HEK293 (cell line): ENCODE results near the gene PCSK2.

Experiments
- BCL11B ChIP-seq: fragments of 450-650 bp; formaldehyde crosslinking; IDR thresholded peaks from 2 replicates; pipeline ENCODE4 v1.5.1; 2016; ENCODE audit warnings: low read depth, missing biosample characterization, missing genetic modification characterization
- EGR2 ChIP-seq: fragments of 450-650 bp; formaldehyde crosslinking; IDR thresholded peaks from 2 replicates; pipeline ENCODE4 v1.5.1; 2016; ENCODE audit warnings: low read depth, missing biosample characterization, missing genetic modification characterization
- GLI2 ChIP-seq: fragments of 450-650 bp; formaldehyde crosslinking; IDR thresholded peaks from 2 replicates; pipeline ENCODE4; 2017; ENCODE audit warnings: missing biosample characterization, missing genetic modification characterization, low read depth, borderline replicate concordance
- GLI4 ChIP-seq: fragments of 450-650 bp; formaldehyde crosslinking; IDR thresholded peaks from 2 replicates; pipeline ENCODE4 v1.5.1; 2016; ENCODE audit warnings: missing biosample characterization, missing genetic modification characterization
- PRDM1 ChIP-seq: fragments of 450-650 bp; formaldehyde crosslinking; IDR thresholded peaks from 2 replicates; pipeline ENCODE4; 2016; ENCODE audit warnings: missing biosample characterization, missing genetic modification characterization
- PRDM4 ChIP-seq: fragments of 450-650 bp; formaldehyde crosslinking; IDR thresholded peaks from 2 replicates; pipeline ENCODE4 v1.5.1; 2017; ENCODE audit warnings: missing biosample characterization, missing genetic modification characterization
- SP3 ChIP-seq: fragments of 450-650 bp; formaldehyde crosslinking; IDR thresholded peaks from 2 replicates; pipeline ENCODE4 v1.5.1; 2016; ENCODE audit warnings: missing biosample characterization, missing genetic modification characterization
- TCF7L2 ChIP-seq: IDR thresholded peaks from 2 replicates; pipeline ENCODE4 v1.6.1; 2011; ENCODE audit warnings: low read depth, mild to moderate bottlenecking, inconsistent platforms, low read length, moderate library complexity, borderline replicate concordance
- TRIM28 ChIP-seq: IDR thresholded peaks from 2 replicates; pipeline ENCODE4 v1.6.1; 2011; ENCODE audit warnings: low read length, control low read depth, borderline replicate concordance
- ZBTB11 ChIP-seq: fragments of 450-650 bp; formaldehyde crosslinking; conservative IDR thresholded peaks from 2 replicates; pipeline ENCODE4 v1.5.1; 2016; ENCODE audit warnings: low read depth, missing biosample characterization, missing genetic modification characterization
- ZBTB49 ChIP-seq: fragments of 450-650 bp; formaldehyde crosslinking; IDR thresholded peaks from 2 replicates; pipeline ENCODE4 v1.5.1; 2016; ENCODE audit warnings: missing biosample characterization, missing genetic modification characterization, low read depth
- ZBTB6 ChIP-seq: fragments of 450-650 bp; formaldehyde crosslinking; IDR thresholded peaks from 2 replicates; pipeline ENCODE4 v1.5.1; 2017; ENCODE audit warnings: missing biosample characterization, missing genetic modification characterization
- ZNF155 ChIP-seq: fragments of 450-650 bp; formaldehyde crosslinking; IDR thresholded peaks from 2 replicates; pipeline ENCODE4 v1.5.1; 2016; ENCODE audit warnings: missing biosample characterization, missing genetic modification characterization
- ZNF19 ChIP-seq: fragments of 450-650 bp; formaldehyde crosslinking; IDR thresholded peaks from 2 replicates; pipeline ENCODE4; 2016; ENCODE audit warnings: missing biosample characterization, missing genetic modification characterization, low read depth
- ZNF214 ChIP-seq: fragments of 450-650 bp; formaldehyde crosslinking; IDR thresholded peaks from 2 replicates; pipeline ENCODE4 v1.5.1; 2017; ENCODE audit warnings: missing biosample characterization, mild to moderate bottlenecking, missing genetic modification characterization, borderline replicate concordance
- ZNF335 ChIP-seq: fragments of 450-650 bp; formaldehyde crosslinking; conservative IDR thresholded peaks from 2 replicates; pipeline ENCODE4 v1.5.1; 2016; ENCODE audit warnings: missing biosample characterization, missing genetic modification characterization
- ZNF354C ChIP-seq: fragments of 450-650 bp; formaldehyde crosslinking; IDR thresholded peaks from 2 replicates; pipeline ENCODE4 v1.5.1; 2016; ENCODE audit warnings: missing biosample characterization, missing genetic modification characterization, low read depth, borderline replicate concordance
- ZNF416 ChIP-seq: fragments of 450-650 bp; formaldehyde crosslinking; IDR thresholded peaks from 2 replicates; pipeline ENCODE4 v1.5.1; 2016; ENCODE audit warnings: missing biosample characterization, missing genetic modification characterization
- ZNF433 ChIP-seq: fragments of 450-650 bp; formaldehyde crosslinking; IDR thresholded peaks from 2 replicates; pipeline ENCODE4 v1.5.1; 2016; ENCODE audit warnings: missing biosample characterization, missing genetic modification characterization, low read depth
- ZNF488 ChIP-seq: fragments of 450-650 bp; formaldehyde crosslinking; IDR thresholded peaks from 2 replicates; pipeline ENCODE4 v1.5.1; 2016; ENCODE audit warnings: missing biosample characterization, missing genetic modification characterization
- ZNF529 ChIP-seq: fragments of 450-650 bp; formaldehyde crosslinking; IDR thresholded peaks from 2 replicates; pipeline ENCODE4 v1.5.1; 2017; ENCODE audit warnings: missing genetic modification characterization, missing biosample characterization; ENCODE audit not compliant: insufficient replicate concordance
- ZNF571 ChIP-seq: fragments of 450-650 bp; formaldehyde crosslinking; IDR thresholded peaks from 2 replicates; pipeline ENCODE4 v1.5.0; 2017; ENCODE audit warnings: missing biosample characterization, missing genetic modification characterization
- ZNF585B ChIP-seq: fragments of 450-650 bp; formaldehyde crosslinking; IDR thresholded peaks from 2 replicates; pipeline ENCODE4 v1.5.1; 2016; ENCODE audit warnings: missing biosample characterization, missing genetic modification characterization
- ZNF610 ChIP-seq: fragments of 450-650 bp; formaldehyde crosslinking; IDR thresholded peaks from 2 replicates; pipeline ENCODE4 v1.5.1; 2016; ENCODE audit warnings: missing biosample characterization, missing genetic modification characterization, borderline replicate concordance
- ZNF639 ChIP-seq: fragments of 450-650 bp; formaldehyde crosslinking; IDR thresholded peaks from 2 replicates; pipeline ENCODE4 v1.5.1; 2016; ENCODE audit warnings: missing biosample characterization, missing genetic modification characterization
- ZNF654 ChIP-seq: fragments of 450-650 bp; formaldehyde crosslinking; IDR thresholded peaks from 2 replicates; pipeline ENCODE4 v1.5.1; 2016; ENCODE audit warnings: low read depth, missing biosample characterization, missing genetic modification characterization
- ZNF670 ChIP-seq: fragments of 450-650 bp; formaldehyde crosslinking; IDR thresholded peaks from 2 replicates; pipeline ENCODE4 v1.5.1; 2016; ENCODE audit warnings: missing biosample characterization, missing genetic modification characterization, low read depth
- ZSCAN23 ChIP-seq: fragments of 450-650 bp; formaldehyde crosslinking; IDR thresholded peaks from 2 replicates; pipeline ENCODE4 v1.5.1; 2016; ENCODE audit warnings: missing biosample characterization, missing genetic modification characterization

Gene PCSK2

GRCh38 chr20:17530716-17531664 is 304.1 kb downstream of the PCSK2 start, which contains the start of gene BFSP1 (continued):
- TF ChIP-seq ZNF610 (tag by site-specific recombination) (no peak), ZNF654 (tag by site-specific recombination) (no peak), ZNF214 (no peak), PRDM4 (tag by site-specific recombination) (no peak), ZNF354C (tag by site-specific recombination) (no peak), ZBTB11 (tag by site-specific recombination) (no peak), TRIM28 (no peak), EGR2 (no peak), ZNF335 (tag by site-specific recombination) (no peak; the same call in 1 of the 2 replicates), SP3 (tag by site-specific recombination) (no peak), BCL11B (no peak), ZSCAN23 (tag by site-specific recombination) (no peak), ZNF529 (tag by site-specific recombination) (no peak), ZNF155 (tag by site-specific recombination) (no peak), ZBTB6 (tag by site-specific recombination) (peak; percentile 49; the same call in 1 of the 2 replicates), ZNF19 (no peak), ZNF433 (tag by site-specific recombination) (no peak), TCF7L2 (no peak), PRDM1 (tag by site-specific recombination) (no peak), ZNF571 (no peak), ZBTB49 (no peak), GLI4 (tag by site-specific recombination) (no peak), ZNF639 (tag by site-specific recombination) (no peak), ZNF585B (tag by site-specific recombination) (no peak), ZNF670 (tag by site-specific recombination) (no peak), GLI2 (tag by site-specific recombination) (no peak), ZNF416 (tag by site-specific recombination) (no peak), ZNF488 (tag by site-specific recombination) (no peak)
